ENCODE data around the gene DNMT3A. TPM values are rescaled to one million over a fixed set of nuclear protein-coding genes. Genes with fewer than 3 reads are reported as not detected.
A peak's percentile ranks its signal among the peaks of the same experiment; 100 is the strongest.

The DNMT3A gene
- total and polyA plus RNA-seq, 7 donors = 4.4 to 30.2 (median 18.1) TPM

GRCh38 chr2:25347205-25347815 lies 5.6 kb upstream of the DNMT3A start:
- no peaks in the 10 kb centered on the region for H3K27me3 ChIP-seq
- no peaks in the 10 kb centered on the region for H3K9me3 ChIP-seq
- no peaks in the 10 kb centered on the region for H3K36me3 ChIP-seq
- peaks cover 0 to 19% (median 16%) of the 10 kb centered on the region in 4 donors for H3K4me1 ChIP-seq
- DNase-seq = no peak
- H3K27ac ChIP-seq = peak overlapping the region; percentile 7 to 70 (median 68)
- no peak for TF ChIP-seq POLR2A (IDR thresholded peaks at IDR 0.05)
- peak in 2 of 4 donors; percentile 24 to 27 for TF ChIP-seq POLR2AphosphoS5 (IDR thresholded peaks at IDR 0.05)
- TF ChIP-seq, protein P1, sequence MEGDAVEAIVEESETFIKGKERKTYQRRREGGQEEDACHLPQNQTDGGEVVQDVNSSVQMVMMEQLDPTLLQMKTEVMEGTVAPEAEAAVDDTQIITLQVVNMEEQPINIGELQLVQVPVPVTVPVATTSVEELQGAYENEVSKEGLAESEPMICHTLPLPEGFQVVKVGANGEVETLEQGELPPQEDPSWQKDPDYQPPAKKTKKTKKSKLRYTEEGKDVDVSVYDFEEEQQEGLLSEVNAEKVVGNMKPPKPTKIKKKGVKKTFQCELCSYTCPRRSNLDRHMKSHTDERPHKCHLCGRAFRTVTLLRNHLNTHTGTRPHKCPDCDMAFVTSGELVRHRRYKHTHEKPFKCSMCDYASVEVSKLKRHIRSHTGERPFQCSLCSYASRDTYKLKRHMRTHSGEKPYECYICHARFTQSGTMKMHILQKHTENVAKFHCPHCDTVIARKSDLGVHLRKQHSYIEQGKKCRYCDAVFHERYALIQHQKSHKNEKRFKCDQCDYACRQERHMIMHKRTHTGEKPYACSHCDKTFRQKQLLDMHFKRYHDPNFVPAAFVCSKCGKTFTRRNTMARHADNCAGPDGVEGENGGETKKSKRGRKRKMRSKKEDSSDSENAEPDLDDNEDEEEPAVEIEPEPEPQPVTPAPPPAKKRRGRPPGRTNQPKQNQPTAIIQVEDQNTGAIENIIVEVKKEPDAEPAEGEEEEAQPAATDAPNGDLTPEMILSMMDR (IDR thresholded peaks at IDR 0.05) = no peak
- H3K4me3 ChIP-seq = no peak overlapping the region
- intact Hi-C loops (cut with DNase I) = no loop called here
- 74 to 77% methylated on average over 7 of the region's 7 CpGs for WGBS, 2 donors

GRCh38 chr2:25343187-25343825 lies 1.6 kb upstream of the DNMT3A start:
- no peaks in the 10 kb centered on the region for H3K9me3 ChIP-seq
- TF ChIP-seq, protein P1 (IDR thresholded peaks at IDR 0.05) = no peak
- TF ChIP-seq POLR2AphosphoS5 (IDR thresholded peaks at IDR 0.05) = no peak
- TF ChIP-seq EP300 (IDR thresholded peaks at IDR 0.05) = no peak
- TF ChIP-seq POLR2A (IDR thresholded peaks at IDR 0.05) = no peak
- H3K4me3 ChIP-seq = no peak overlapping the region
- no peaks in the 10 kb centered on the region for H3K27me3 ChIP-seq
- intact Hi-C loops (cut with DNase I) = loop anchor here (2.0 to 5.0 kb wide), 2 partner anchors 36 to 67 kb away; no protein-coding TSS in a partner anchor
- no peak for DNase-seq
- no peaks in the 10 kb centered on the region for H3K36me3 ChIP-seq
- peaks cover 0 to 41% (median 33%) of the 10 kb centered on the region in 4 donors for H3K4me1 ChIP-seq
- 92 to 94% methylated on average over 21 of the region's 21 CpGs for WGBS, 2 donors
- H3K27ac ChIP-seq = peak overlapping the region in 1 of 4 donors; percentile 85

GRCh38 chr2:25342372-25343186 lies 854 bp upstream of the DNMT3A start:
- TF ChIP-seq, protein P1 (IDR thresholded peaks at IDR 0.05) = peak; percentile 97 to 99 (median 98)
- TF ChIP-seq POLR2A (IDR thresholded peaks at IDR 0.05) (no peak), EP300 (IDR thresholded peaks at IDR 0.05) (no peak), POLR2AphosphoS5 (IDR thresholded peaks at IDR 0.05) (peak; percentile 34 to 76 (median 58))
- Histone ChIP-seq H3K27ac (peak overlapping the region; percentile 84 to 92 (median 88)), H3K9me3 (no peaks in the 10 kb centered on the region), H3K4me1 (peaks cover 0 to 41% (median 33%) of the 10 kb centered on the region in 4 donors), H3K27me3 (no peaks in the 10 kb centered on the region), H3K36me3 (no peaks in the 10 kb centered on the region), H3K4me3 (peak overlapping the region; percentile 51 to 89 (median 73))
- WGBS, 2 donors = 20 to 21% methylated on average over 45 of the region's 45 CpGs
- intact Hi-C loops (cut with DNase I) = loop anchor here (1.0 to 5.0 kb wide), 3 partner anchors 35 to 66 kb away; no protein-coding TSS in a partner anchor
- DNase-seq = peak; percentile 92

GRCh38 chr2:25341011-25341727 lies 556 bp downstream of the DNMT3A start:
- Histone ChIP-seq H3K4me3 (peak overlapping the region; percentile 62 to 89 (median 76)), H3K27ac (peak overlapping the region; percentile 87 to 93 (median 92)), H3K27me3 (no peaks in the 10 kb centered on the region), H3K36me3 (no peaks in the 10 kb centered on the region), H3K4me1 (peaks cover 0 to 50% (median 43%) of the 10 kb centered on the region in 4 donors), H3K9me3 (no peaks in the 10 kb centered on the region)
- intact Hi-C loops (cut with DNase I) = loop anchor here (5.0 kb wide), 1 partner anchor 34 kb away; no protein-coding TSS in a partner anchor
- 1% methylated on average over 104 of the region's 104 CpGs for WGBS, 2 donors
- DNase-seq = no peak
- TF ChIP-seq EP300 (IDR thresholded peaks at IDR 0.05) (no peak), POLR2AphosphoS5 (IDR thresholded peaks at IDR 0.05) (no peak), POLR2A (IDR thresholded peaks at IDR 0.05) (no peak)
- TF ChIP-seq, protein P1 (IDR thresholded peaks at IDR 0.05) = no peak

Data from sigmoid colon (tissue), 7 donors.